Measurements from ENCODE around the gene MAB21L4.

Gene MAB21L4

DNA sequence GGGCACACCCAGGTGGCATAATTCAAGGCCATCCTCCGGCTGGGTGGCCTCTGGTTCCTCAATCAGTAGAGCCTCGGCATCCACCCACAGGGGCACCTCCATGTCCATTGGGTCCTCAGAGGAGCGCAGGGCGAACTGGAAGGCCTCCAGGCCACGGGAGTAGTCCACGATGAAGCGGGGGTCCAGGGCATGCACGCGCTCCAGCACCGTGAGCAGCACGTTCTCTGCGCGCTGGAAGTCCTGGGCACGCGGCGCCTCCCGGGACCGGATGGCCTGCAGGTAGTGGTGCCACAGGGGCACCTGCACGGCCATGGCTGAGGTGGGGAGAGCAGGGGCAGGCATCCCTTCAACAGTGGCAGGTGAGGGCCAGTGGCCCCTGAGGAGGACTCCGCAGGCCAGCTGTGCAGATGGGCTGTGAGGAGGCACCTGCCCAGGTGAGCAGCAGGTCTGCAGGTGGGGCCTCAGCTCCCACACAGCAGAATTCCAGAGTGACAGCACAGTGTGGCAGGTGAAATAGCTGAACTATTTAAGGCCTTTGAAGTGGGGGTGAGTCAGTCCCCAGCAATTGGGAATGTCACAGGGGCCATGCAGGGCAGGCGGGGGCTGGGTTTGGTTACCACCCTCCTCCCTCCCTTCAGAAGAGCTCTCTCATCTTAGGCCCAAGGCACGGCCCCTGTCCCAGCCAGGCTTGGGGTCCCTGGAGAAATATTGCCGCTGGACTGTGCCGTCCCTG is at the start of gene MAB21L4:
Gene MAB21L4 (minus strand): TSS at position 501 of the 733 bp plus-strand sequence. CDS start 159 bp downstream, at position 342.
- DNase-seq, result no peak

- no peak for DNase-seq
Observed at GRCh38 chr2:240936106-240936505, 40.1 kb upstream of the MAB21L4 start.

DNA sequence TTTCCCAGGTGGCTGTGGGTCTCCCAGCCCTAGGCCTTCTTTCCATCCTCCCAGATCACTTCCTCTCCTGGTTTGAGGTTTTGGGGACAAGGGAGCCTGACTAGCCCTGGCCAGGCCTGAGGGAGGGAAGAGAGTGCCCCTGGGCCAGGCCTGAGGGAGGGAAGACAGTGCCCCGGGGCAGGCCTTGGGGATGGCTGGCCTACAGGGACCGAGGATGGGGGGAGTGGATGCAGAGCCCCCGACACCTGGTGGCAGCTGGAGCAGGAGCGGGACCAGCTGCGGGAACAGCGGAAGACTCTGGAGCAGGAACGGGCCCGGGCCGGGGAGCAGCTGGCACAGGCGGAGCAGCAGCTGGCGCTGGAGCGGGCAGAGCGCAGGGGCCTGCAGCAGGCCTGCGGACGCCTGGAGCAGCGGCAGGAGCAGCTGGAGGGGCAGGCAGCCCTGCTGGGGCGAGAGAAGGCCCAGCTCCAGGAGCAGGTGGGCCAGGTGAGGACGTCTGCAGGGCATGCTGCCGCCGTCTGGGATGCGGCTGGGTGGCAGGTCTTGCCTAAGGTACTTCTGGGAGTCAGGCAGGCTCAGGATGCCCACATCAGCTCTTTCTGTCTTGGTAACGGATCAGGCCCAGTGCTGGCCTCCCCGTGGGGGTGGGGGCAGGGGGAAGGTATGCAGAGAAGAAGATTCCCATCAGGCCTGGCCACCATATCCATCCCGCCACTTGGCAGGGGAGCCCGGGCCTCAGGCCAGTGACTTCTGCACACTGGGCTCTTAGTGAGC is 39.3 kb upstream of the MAB21L4 start:
- DNase-seq, result no peak

DNA sequence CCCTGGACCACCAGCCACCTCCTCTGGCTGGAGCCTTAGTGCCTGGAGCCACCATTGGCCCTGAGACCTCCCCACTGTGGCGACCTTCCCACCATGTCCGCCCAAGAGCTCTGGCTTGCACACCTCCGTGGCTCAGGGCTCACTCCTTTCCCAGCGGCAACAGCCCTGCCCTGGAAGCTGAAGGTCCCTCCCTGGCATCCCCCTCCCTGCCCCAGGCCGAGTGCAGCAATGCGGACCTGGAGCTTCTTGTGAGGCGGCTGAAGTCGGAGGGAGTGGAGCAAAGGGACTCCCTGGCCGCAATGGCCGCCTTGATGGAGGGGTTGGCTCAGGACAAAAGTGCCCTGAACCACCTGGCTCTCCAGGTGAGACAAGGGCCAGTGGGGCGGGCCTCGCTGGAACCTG is 38.7 kb upstream of the MAB21L4 start:
- no peak for DNase-seq

DNA sequence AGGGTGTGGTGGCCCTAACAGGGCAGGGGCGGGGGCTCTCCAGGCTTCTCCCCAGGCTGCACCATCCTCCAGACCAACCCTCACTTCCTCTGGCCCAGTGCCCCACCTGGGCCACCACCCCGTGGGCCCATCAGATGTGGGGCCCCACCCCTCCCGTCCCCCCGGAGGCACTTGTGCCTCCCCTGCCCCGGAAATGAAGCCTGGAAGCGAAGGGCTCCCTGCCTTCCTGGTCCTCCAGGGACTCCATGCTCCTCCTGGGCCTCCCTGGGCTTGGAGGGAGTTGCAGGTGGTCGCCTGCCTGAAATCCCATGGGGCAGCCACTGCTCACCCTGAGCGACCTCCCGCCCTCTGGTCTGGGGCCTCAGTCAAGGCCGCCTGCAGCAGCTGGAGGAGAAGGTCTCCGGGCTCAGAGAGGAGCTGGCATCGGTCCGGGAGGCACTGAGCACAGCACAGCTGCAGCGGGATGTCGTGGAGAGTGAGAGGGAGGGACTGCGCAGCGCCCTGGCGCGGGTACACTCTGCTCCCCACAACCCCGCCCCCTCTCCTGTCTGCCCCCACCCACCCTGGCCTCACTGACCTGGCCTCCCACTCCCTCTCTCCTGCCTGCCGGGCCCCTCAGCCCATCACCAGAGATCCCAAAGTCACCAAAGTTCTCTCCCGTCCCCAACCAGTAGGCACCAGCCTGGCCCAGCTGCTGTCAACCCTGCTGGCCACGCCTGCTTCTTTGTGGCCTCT is 38.2 kb upstream of the MAB21L4 start:
- no peak for DNase-seq

DNA sequence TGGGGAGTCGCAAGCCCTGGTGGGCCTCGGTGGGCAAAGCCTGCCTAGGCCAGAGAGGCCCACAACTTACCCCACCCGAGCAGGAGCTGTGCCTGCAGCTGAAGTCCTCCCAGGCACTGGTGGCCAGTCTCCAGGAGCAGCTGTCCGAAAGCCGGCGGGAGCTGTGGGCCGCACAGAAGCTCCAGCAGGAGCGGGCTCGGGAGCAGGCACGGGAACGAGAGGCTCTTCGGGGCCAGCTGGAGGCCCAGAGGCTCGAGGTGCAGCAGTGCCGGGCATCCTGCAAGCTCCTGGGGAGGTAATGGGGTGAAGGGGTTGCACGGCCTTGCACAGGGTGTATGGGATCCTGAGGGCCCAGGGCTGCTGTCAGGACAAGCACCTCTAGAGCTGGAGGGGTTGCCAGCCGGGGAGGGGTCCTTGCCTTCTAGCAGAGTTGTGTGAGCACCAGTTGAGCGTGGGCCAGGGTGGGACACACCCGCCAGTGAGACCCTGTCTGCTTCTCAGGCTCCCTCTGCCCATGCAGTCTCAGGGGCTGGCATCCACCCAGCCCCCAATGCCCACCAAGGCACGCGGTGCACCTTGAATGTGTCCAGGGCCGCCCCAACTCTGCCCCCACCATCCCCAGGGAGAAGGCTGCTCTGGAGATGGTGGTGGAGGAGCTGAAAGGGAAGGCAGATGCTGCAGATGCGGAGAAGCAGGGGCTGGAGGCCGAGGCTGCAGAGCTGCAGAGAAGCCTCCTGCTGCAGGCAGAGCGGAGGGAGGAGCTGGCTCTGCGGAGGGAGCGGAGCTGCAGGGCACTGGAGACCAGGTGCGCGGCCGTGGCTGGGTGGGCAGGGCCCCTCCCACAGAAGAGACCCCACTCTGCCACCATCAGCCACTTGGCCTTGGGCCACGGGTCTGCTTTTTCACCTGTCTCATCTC is 37.4 kb upstream of the MAB21L4 start:
- DNase-seq, result no peak

DNA sequence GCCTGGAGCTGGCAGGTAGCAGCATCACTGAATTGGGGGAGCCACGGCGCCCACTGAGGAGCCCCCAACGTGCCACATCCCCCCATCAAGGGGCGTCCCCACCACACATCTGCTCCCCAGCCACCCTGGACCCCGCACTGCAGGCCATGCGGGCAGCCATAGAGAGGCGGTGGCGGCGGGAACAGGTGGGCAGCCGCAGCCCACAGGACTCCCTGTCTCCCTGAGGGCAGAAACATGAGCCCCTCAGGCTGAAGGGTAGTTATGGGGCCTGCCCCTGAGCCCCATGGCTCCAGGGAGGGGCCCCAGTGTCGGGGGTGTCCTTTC is 36.7 kb upstream of the MAB21L4 start:
- no peak for DNase-seq

- no peak for DNase-seq
Observed at GRCh38 chr2:240932001-240932723, 36.2 kb upstream of the MAB21L4 start.

GRCh38 chr2:240931319-240931949 is 35.5 kb upstream of the MAB21L4 start:
- no peak for DNase-seq

GRCh38 chr2:240930631-240931318 is 34.8 kb upstream of the MAB21L4 start:
- DNase-seq, result no peak

GRCh38 chr2:240930096-240930630 is 34.2 kb upstream of the MAB21L4 start:
- no peak for DNase-seq

DNA sequence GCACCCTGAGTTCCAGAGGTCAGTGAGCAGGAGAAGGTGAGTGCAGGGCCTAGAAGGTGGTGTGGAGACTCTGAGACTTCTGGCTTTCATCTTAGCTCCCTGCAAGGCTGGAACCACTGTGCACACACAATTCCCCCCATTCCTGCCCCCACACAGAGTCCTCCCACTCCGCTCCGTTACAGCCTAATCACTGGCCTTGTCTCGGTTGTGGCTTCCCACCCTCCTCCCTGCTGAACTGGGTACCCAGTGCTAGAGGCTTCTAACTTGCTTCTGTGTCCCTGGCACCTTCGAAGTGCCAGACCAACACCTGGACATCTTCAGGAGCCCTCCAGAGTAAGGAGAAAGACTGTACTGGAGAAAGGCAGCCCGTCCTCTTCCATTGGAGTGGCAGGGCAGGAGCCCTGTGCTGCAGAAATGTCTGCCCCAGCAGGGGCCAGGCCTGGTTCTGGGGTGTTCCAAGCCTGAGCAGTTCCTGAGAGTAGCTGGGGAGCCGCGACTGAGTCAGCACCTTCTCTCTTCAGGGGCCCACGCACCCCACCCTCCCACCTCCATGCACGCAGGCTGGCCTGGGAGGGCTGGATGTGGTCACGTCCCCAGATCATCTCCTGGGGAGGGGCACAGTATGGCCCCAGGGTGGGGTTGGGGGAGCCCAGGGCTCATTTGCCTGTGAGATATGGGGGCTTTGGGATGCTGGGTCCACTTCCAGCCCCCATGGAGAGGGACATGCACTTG is 33.6 kb upstream of the MAB21L4 start:
- no peak for DNase-seq

GRCh38 chr2:240928476-240929363 is 32.8 kb upstream of the MAB21L4 start:
- no peak for DNase-seq

- no peak for DNase-seq
Observed at GRCh38 chr2:240927390-240927781, 31.4 kb upstream of the MAB21L4 start.

DNA sequence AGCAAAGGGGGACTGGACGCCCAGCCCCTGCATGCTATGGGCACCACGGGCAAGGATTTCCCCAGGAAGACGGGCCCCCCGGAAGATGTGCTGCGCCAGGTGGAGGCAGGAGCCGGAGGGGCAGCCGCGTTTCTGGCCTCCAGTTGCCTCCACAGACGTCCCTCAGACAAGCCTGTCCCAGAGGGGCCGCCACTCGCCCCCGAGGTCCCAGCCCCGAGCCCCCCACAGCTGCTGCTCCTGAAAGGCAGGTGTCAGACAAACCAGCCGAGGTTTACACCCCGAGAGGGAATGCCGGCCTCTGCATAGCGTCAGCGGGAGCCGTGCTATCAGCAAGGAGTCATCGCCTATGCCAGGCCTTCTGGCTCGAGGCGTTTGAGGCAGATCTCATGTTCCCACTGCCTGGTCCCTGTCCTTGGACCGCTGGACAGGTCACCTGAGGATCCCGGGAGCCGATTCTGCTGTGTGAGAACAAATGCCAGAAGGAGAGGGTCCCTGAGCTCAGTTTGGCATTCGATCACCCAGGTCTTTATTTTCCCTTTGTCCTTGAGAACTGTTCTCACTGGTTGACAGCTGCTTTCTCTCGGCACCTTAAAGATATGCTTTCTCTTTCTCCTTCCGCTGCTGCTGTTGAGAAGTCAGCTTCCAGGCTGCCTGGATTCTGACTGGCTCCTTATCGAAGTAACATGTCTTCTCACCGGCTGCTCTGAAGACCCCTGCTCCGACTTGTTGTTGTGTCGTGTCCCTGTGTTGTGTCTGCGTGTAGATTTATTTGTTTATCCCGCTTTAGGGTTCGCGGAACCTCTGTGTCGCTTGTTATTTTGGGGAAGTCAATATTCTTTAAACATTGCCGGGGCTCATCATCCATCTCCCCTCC is 30.8 kb upstream of the MAB21L4 start:
- peak; percentile 1 for DNase-seq

- peak; percentile 12 for DNase-seq
Observed at GRCh38 chr2:240925568-240926515, 29.9 kb upstream of the MAB21L4 start.

- DNase-seq, result peak; percentile 46
Observed at GRCh38 chr2:240925191-240925567, 29.2 kb upstream of the MAB21L4 start.

All from activated CD4-positive, alpha-beta T cell treated with anti-CD3 and anti-CD28 coated beads for 48 hours (primary cell).